ENCODE data around the gene EYA3. TPM values are rescaled to one million over a fixed set of nuclear protein-coding genes. Genes with fewer than 3 reads are reported as not detected.

Gene EYA3
- total and polyA plus RNA-seq, 2 donors (not counting 3 experiments of a cell fraction or from before 2014, with no cell fraction given): 12.7 to 33.0 TPM

DNA sequence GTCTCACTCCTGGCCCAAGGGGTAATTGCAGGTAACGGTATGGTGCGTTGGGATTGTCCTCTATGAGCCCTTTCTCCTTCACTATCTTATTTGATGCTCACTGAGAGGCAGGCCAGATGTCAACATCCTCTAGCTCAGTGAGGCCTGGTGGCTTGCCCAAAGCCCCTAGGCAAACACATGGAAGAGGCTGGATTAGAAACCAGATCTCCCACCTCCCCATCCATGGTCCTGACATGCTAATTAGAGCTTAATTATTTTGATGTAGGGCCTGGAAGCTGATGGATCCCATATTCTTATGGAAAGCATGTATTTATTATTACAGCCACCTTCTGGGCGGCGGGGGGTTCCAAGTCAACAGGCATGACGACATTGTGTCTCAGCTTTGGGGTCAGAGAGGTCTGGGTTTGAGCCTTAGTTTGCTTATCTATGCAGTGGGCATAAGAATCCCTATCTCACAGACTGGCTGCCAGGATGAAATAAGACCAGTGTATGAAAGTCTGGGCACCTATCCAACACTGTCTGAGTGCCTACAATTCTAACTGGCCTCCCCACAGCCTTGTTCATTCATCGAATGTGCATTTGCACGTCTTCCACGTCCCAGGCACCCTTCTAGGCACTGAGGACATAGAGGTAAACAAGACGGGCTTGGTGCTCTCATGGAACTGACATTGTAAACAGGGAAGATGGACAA is 147.4 kb downstream of the EYA3 start:
- H3K79me2 ChIP-seq (ENCODE audit: control insufficient read depth, insufficient read depth, low read length): no peaks in the 10 kb centered on the region
- no peak for FAIRE-seq
- ChIA-PET CTCF (interaction anchor here (0.7 to 3.2 kb wide), 16 partner anchors 8 to 269 kb away, joined by 3 to 26 read pairs (median 4); partner anchors contain the start of genes EYA3 and XKR8), POLR2A (no interaction called here)
- H3K27ac ChIP-seq (ENCODE audit: insufficient read depth, low read depth, low read length): no peak overlapping the region
- no peak overlapping the region for H3K4me2 ChIP-seq (ENCODE audit: insufficient read depth, low read length)
- peaks cover 0 to 3% of the 10 kb centered on the region in 2 experiments for H3K27me3 ChIP-seq (ENCODE audit: control insufficient read depth in 2 of 2, insufficient read depth in 2 of 2, low read length in 2 of 2)
- H3K9ac ChIP-seq (replicated peaks; ENCODE audit: extremely low read depth, insufficient read depth, low read length): no peak overlapping the region
- BruUV-seq (replicated peaks): no TSS peak
- TF ChIP-seq JUN (IDR thresholded peaks at IDR 0.05; ENCODE audit: borderline replicate concordance, insufficient read depth, insufficient read length, low read depth): no peak
- TF ChIP-seq POLR2AphosphoS5 (IDR thresholded peaks at IDR 0.05; ENCODE audit: insufficient read depth, low read depth, low read length): no peak
- TF ChIP-seq GATA2 (IDR thresholded peaks at IDR 0.05; ENCODE audit: insufficient read depth, insufficient read length, low read depth, low read length): no peak
- no peak for TF ChIP-seq POLR2A (IDR thresholded peaks at IDR 0.05; ENCODE audit: low read depth, low read length)
- TF ChIP-seq MYC (IDR thresholded peaks at IDR 0.05; ENCODE audit: low read depth, low read length): no peak
- TF ChIP-seq, protein P1, sequence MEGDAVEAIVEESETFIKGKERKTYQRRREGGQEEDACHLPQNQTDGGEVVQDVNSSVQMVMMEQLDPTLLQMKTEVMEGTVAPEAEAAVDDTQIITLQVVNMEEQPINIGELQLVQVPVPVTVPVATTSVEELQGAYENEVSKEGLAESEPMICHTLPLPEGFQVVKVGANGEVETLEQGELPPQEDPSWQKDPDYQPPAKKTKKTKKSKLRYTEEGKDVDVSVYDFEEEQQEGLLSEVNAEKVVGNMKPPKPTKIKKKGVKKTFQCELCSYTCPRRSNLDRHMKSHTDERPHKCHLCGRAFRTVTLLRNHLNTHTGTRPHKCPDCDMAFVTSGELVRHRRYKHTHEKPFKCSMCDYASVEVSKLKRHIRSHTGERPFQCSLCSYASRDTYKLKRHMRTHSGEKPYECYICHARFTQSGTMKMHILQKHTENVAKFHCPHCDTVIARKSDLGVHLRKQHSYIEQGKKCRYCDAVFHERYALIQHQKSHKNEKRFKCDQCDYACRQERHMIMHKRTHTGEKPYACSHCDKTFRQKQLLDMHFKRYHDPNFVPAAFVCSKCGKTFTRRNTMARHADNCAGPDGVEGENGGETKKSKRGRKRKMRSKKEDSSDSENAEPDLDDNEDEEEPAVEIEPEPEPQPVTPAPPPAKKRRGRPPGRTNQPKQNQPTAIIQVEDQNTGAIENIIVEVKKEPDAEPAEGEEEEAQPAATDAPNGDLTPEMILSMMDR (IDR thresholded peaks at IDR 0.05; ENCODE audit: extremely low read depth in 1 of 2, insufficient read depth in 1 of 2, low read depth in 1 of 2, low read length in 2 of 2): no peak
- TF ChIP-seq, protein P2, sequence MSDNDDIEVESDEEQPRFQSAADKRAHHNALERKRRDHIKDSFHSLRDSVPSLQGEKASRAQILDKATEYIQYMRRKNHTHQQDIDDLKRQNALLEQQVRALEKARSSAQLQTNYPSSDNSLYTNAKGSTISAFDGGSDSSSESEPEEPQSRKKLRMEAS (IDR thresholded peaks at IDR 0.05; ENCODE audit: insufficient read depth, insufficient read length): no peak
- TF ChIP-seq EZH2 (IDR thresholded peaks at IDR 0.05; ENCODE audit: borderline replicate concordance, low read depth, low read length, severe bottlenecking): no peak
- no peak for TF ChIP-seq FOS (IDR thresholded peaks at IDR 0.05; ENCODE audit: borderline replicate concordance, insufficient read depth, low read length)
- H3K4me1 ChIP-seq (ENCODE audit: control insufficient read depth, extremely low read depth, insufficient read depth, low read length): peaks cover 7% of the 10 kb centered on the region
- dilution Hi-C loops (cut with MboI; ENCODE audit: extremely low pct_ligation_motif_present, low sequenced_read_pairs) (no loop called here), intact Hi-C loops (cut with micrococcal nuclease) (loop anchor here (1.0 to 2.0 kb wide), 3 partner anchors 38 to 268 kb away; partner anchors contain the start of gene EYA3)
- H4K20me1 ChIP-seq (replicated peaks; ENCODE audit: control insufficient read depth, extremely low read depth, insufficient read depth, low read length): no peaks in the 10 kb centered on the region
- no peaks in the 10 kb centered on the region for H3K36me3 ChIP-seq (ENCODE audit: control insufficient read depth in 2 of 2, extremely low read depth in 1 of 2, insufficient read depth in 2 of 2, low read length in 2 of 2)
- DNase-seq (ENCODE audit: low read depth, low spot score): no peak
- no peak overlapping the region for H2AFZ ChIP-seq (ENCODE audit: low read depth, low read length)
- no peak overlapping the region for H3K4me3 ChIP-seq (replicated peaks in 1 of 3; ENCODE audit: insufficient read depth in 1 of 3, low read depth in 1 of 3, low read length in 3 of 3)
- H3K9me1 ChIP-seq (replicated peaks; ENCODE audit: control insufficient read depth, extremely low read depth, insufficient read depth, low read length): no peaks in the 10 kb centered on the region
- H3K9me3 ChIP-seq (replicated peaks; ENCODE audit: control insufficient read depth, insufficient read depth, low read length): no peaks in the 10 kb centered on the region

Data from endothelial cell of umbilical vein (primary cell).